K562 (cell line): ENCODE measurements around the gene ACTR3C. TPM values are rescaled to one million over a fixed set of nuclear protein-coding genes. Genes with fewer than 3 reads are reported as not detected.
A peak's percentile ranks its signal among the peaks of the same experiment; 100 is the strongest.

Source experiments
- CEBPZ ChIP-seq: fragments of 150-350 bp; IDR thresholded peaks from 2 replicates; pipeline ENCODE4 v1.6.1; 2014; ENCODE audit warnings: low read depth, mild to moderate bottlenecking, low read length, borderline replicate concordance
- FOXP1 ChIP-seq: sonication (generic); formaldehyde crosslinking; IDR thresholded peaks from 2 replicates; pipeline ENCODE4 v1.8.0; 2022; ENCODE audit warnings: mild to moderate bottlenecking, missing genetic modification reagents
- GTF2E2 ChIP-seq: fragments of 200-800 bp; sonication (Bioruptor generic); IDR thresholded peaks from 2 replicates; pipeline ENCODE4 v1.6.1; 2016; ENCODE audit warnings: missing genetic modification characterization, missing compliant biosample characterization
- KAT7 ChIP-seq: sonication (generic); formaldehyde crosslinking; IDR thresholded peaks from 2 replicates; pipeline ENCODE4 v1.8.0; 2022; ENCODE audit warnings: missing genetic modification reagents, mild to moderate bottlenecking, borderline replicate concordance
- MBD1 ChIP-seq: fragments of 250-450 bp; sonication (Bioruptor Pico); IDR thresholded peaks from 2 replicates; pipeline ENCODE4 v1.8.0; 2022; ENCODE audit warnings: inconsistent platforms
- MYC ChIP-seq, 2 experiments: fragments of 250-450 bp in 1 of 2; sonication (Bioruptor Pico) in 1 of 2; IDR thresholded peaks; 2 replicates each; pipeline versions ENCODE4 v1.5.1 to v1.6.1; 2012 to 2021; ENCODE audit warnings: low read depth in 2 of 2, borderline replicate concordance in 1 of 2, improper control_type of control experiment in 1 of 2, low read length in 1 of 2, mild to moderate bottlenecking in 1 of 2, moderate library complexity in 1 of 2
- SMARCA4 ChIP-seq: fragments of 450-650 bp; IDR thresholded peaks from 2 replicates; pipeline ENCODE4 v1.6.1; 2016
- UBTF ChIP-seq, 2 experiments: IDR thresholded peaks; 2 replicates each; pipeline ENCODE4 v1.6.1; 2012; ENCODE audit warnings: improper control_type of control experiment in 2 of 2, low read depth in 2 of 2, low read length in 2 of 2, borderline replicate concordance in 1 of 2
- polyA plus RNA-seq, 8 experiments: library from polyadenylated mRNA; depleted of rRNA in 4 of 8; stranded (reverse) in 5 of 8; unstranded in 3 of 8; fragments of >200 nt; fragmentation: Nextera tagmentation in 2 of 8; fragmentation: Illumina TruSeq in 1 of 8; extraction: Ambion mirVana in 2 of 8; extraction: Trizol in 1 of 8; gene quantifications; 2 replicates each; pipeline versions ENCODE4 v1.2.1 to v1.2.3, GENCODE V29; 2011 to 2014; ENCODE audit warnings: inconsistent platforms in 1 of 8, missing spikeins in 1 of 8
- total RNA-seq, 7 experiments: library from RNA; depleted of rRNA in 6 of 7; stranded (reverse); fragments of >200 nt in 6 of 7; fragmentation: Illumina TruSeq in 2 of 7; extraction: Trizol in 2 of 7; gene quantifications; 2 replicates each; pipeline versions ENCODE4 v1.2.1 to v1.2.3, GENCODE V29; 2011 to 2021; ENCODE audit warnings: low replicate concordance in 1 of 7

The ACTR3C gene
- total and polyA plus RNA-seq, 9 of the 15 experiments (the other 6 are each of a cell fraction or from before 2014, with no cell fraction given): 9.0 to 35.4 (median 13.3) TPM

GRCh38 chr7:150323682-150324372, 482 bp upstream of the ACTR3C start (continued):
- peak in 1 of 2 experiments; percentile 12; a peak in 1 of 4 replicates for TF ChIP-seq UBTF (IDR thresholded peaks at IDR 0.05; ENCODE audit: borderline replicate concordance in 1 of 2, low read depth in 2 of 2, low read length in 2 of 2)
- TF ChIP-seq KAT7 (CRISPR knock-in tag): peak; percentile 60; the same call in 1 of the 2 replicates
- no peak for TF ChIP-seq CEBPZ
- TF ChIP-seq MYC (IDR thresholded peaks at IDR 0.05; ENCODE audit: low read depth, low read length): peak; percentile 32; the same call in 1 of the 2 replicates
- TF ChIP-seq MYC (CRISPR knock-in tag; IDR thresholded peaks at IDR 0.05; ENCODE audit: borderline replicate concordance, low read depth): no peak; the same call in 1 of the 2 replicates
- TF ChIP-seq GTF2E2 (tag): peak; percentile 3
- no peak for TF ChIP-seq MBD1 (CRISPR knock-in tag)
- TF ChIP-seq FOXP1: 0 out of 2 replicates have a peak, but pooled peaks have one; percentile 38
- TF ChIP-seq SMARCA4: peak; percentile 8; the same call in 1 of the 2 replicates
